SH-SY5Y (cell line): ENCODE data around the gene CACNA2D1.

ENCODE experiments used
- GATA2 ChIP-seq: IDR thresholded peaks from 2 replicates; pipeline ENCODE4 v1.6.1; 2011; ENCODE audit warnings: mild to moderate bottlenecking, low read depth, low read length
- GATA3 ChIP-seq: IDR thresholded peaks from 2 replicates; pipeline ENCODE4 v1.6.1; 2011; ENCODE audit warnings: low read depth, mild to moderate bottlenecking, low read length, moderate library complexity

GRCh38 chr7:82348251-82348650, 95.3 kb downstream of the CACNA2D1 start:
- TF ChIP-seq GATA2 (no peak), GATA3 (no peak)
